ENCODE measurements around the gene GLP2R. TPM values are rescaled to one million over a fixed set of nuclear protein-coding genes. Genes with fewer than 3 reads are reported as not detected.

GLP2R gene
- total RNA-seq, 1 experiment from 2014 or later: 0.08 TPM

DNA sequence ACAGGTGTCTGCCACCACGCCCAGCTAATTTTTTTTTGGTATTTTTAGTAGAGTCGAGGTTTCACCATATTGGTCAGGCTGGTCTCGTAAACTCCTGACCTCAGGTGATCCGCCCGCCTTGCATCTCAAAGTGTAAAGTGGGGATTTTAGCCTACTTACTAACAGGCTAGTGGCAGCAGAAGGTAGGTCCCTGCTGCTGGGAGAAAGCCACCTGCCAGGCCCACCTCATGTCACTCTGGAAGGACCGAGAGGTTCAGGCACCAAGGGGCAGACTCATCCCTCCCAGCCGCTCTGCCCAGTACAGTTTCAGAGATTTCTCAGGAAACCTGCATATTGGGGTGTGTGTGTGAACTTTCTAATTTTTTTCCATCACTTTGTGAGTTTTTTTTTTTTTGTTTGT, 81.4 kb downstream of the GLP2R start:
- DNase-seq (ENCODE audit: low read depth, low spot score): no peak
- in situ Hi-C loops (cut with HindIII; ENCODE audit: low pct_unique_long_range_greater_than_20kb, low sequenced_read_pairs): no loop called here
- CTCF ChIA-PET: interaction anchor here (0.7 kb wide), 1 partner anchor 722 kb away, joined by 3 read pairs; no protein-coding TSS in a partner anchor
- no peaks in the 10 kb centered on the region for H3K4me1 ChIP-seq (ENCODE audit: control insufficient read depth, insufficient read depth, low read length)
- TF ChIP-seq, protein P1, sequence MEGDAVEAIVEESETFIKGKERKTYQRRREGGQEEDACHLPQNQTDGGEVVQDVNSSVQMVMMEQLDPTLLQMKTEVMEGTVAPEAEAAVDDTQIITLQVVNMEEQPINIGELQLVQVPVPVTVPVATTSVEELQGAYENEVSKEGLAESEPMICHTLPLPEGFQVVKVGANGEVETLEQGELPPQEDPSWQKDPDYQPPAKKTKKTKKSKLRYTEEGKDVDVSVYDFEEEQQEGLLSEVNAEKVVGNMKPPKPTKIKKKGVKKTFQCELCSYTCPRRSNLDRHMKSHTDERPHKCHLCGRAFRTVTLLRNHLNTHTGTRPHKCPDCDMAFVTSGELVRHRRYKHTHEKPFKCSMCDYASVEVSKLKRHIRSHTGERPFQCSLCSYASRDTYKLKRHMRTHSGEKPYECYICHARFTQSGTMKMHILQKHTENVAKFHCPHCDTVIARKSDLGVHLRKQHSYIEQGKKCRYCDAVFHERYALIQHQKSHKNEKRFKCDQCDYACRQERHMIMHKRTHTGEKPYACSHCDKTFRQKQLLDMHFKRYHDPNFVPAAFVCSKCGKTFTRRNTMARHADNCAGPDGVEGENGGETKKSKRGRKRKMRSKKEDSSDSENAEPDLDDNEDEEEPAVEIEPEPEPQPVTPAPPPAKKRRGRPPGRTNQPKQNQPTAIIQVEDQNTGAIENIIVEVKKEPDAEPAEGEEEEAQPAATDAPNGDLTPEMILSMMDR (IDR thresholded peaks at IDR 0.05): no peak
- TF ChIP-seq SIN3A (IDR thresholded peaks at IDR 0.05; ENCODE audit: borderline replicate concordance, insufficient read depth, low read depth, low read length) (no peak), POLR2AphosphoS5 (IDR thresholded peaks at IDR 0.05; ENCODE audit: low read depth, low read length) (no peak), TCF7L2 (IDR thresholded peaks at IDR 0.05; ENCODE audit: low read depth, low read length) (no peak)
- TF ChIP-seq, protein P2, sequence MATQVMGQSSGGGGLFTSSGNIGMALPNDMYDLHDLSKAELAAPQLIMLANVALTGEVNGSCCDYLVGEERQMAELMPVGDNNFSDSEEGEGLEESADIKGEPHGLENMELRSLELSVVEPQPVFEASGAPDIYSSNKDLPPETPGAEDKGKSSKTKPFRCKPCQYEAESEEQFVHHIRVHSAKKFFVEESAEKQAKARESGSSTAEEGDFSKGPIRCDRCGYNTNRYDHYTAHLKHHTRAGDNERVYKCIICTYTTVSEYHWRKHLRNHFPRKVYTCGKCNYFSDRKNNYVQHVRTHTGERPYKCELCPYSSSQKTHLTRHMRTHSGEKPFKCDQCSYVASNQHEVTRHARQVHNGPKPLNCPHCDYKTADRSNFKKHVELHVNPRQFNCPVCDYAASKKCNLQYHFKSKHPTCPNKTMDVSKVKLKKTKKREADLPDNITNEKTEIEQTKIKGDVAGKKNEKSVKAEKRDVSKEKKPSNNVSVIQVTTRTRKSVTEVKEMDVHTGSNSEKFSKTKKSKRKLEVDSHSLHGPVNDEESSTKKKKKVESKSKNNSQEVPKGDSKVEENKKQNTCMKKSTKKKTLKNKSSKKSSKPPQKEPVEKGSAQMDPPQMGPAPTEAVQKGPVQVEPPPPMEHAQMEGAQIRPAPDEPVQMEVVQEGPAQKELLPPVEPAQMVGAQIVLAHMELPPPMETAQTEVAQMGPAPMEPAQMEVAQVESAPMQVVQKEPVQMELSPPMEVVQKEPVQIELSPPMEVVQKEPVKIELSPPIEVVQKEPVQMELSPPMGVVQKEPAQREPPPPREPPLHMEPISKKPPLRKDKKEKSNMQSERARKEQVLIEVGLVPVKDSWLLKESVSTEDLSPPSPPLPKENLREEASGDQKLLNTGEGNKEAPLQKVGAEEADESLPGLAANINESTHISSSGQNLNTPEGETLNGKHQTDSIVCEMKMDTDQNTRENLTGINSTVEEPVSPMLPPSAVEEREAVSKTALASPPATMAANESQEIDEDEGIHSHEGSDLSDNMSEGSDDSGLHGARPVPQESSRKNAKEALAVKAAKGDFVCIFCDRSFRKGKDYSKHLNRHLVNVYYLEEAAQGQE (IDR thresholded peaks at IDR 0.05; ENCODE audit: insufficient read depth in 1 of 2, low read depth in 2 of 2, low read length in 1 of 2): no peak
- intact Hi-C loops (cut with micrococcal nuclease; ENCODE audit: unreplicated experiment): no loop called here
- POLR2A ChIA-PET: no interaction called here
- no peak overlapping the region for H3K4me3 ChIP-seq (ENCODE audit: low read depth in 2 of 2, low read length in 2 of 2)
- H3K9me3 ChIP-seq (ENCODE audit: control insufficient read depth, insufficient read depth, low read depth, low read length): no peaks in the 10 kb centered on the region
- H3K36me3 ChIP-seq (ENCODE audit: control insufficient read depth, insufficient read depth, low read length): no peaks in the 10 kb centered on the region
- no peak overlapping the region for H3K27ac ChIP-seq (ENCODE audit: low read length)
- ATAC-seq: no peak
- no peaks in the 10 kb centered on the region; the same call in 1 of the 2 replicates for H3K27me3 ChIP-seq (ENCODE audit: control insufficient read depth, insufficient read depth, low read length)
- BruUV-seq (replicated peaks): no TSS peak

DNA sequence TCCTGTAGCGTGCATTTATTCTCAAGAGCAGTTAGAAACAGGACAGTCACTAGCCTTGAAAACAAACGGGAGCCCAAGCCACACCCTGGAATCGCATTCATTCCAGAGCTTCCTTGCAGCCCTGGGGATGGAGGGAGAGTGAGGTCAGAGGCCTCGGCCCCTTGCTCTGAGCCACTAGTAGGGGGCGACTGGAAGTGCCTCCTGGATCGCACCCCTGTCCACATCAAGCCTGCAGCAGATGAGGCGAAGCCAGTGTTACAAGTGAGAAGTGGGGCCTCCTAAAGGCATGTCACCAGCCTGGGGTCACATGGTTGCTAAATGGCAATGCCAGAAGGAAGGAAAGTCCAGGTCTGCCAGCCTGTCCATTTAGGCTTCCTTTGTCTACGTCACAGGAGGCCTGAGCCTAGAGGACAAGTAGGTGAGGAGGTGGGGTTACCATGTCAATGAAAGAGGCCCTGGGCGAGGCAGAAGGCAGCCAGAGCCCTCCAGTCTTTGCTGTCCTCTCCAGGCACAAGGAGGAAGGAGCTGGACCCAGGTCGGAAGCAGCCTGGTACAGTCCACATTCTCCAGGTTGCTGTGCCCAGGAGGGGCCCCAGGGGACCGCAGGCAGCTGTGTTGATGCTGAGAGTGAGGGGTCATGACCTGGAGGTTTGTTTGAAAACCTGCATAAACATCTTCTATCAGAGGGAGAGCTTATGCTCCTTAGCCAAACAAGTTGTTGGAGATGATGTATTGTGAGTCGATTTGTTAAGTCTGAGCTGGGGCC, 82.3 kb downstream of the GLP2R start:
- POLR2A ChIA-PET: no interaction called here
- no peak for DNase-seq (ENCODE audit: low read depth, low spot score)
- CTCF ChIA-PET: interaction anchor here (0.5 to 0.7 kb wide), 4 partner anchors 26 to 721 kb away, joined by 3 to 10 read pairs (median 3); no protein-coding TSS in a partner anchor

More for the DNA sequence above, 82.3 kb downstream of the GLP2R start:
- Histone ChIP-seq H3K4me3 (ENCODE audit: low read depth in 2 of 2, low read length in 2 of 2) (no peak overlapping the region), H3K27ac (ENCODE audit: low read length) (no peak overlapping the region), H3K27me3 (ENCODE audit: control insufficient read depth, insufficient read depth, low read length) (no peaks in the 10 kb centered on the region; the same call in 1 of the 2 replicates), H3K36me3 (ENCODE audit: control insufficient read depth, insufficient read depth, low read length) (no peaks in the 10 kb centered on the region), H3K9me3 (ENCODE audit: control insufficient read depth, insufficient read depth, low read depth, low read length) (no peaks in the 10 kb centered on the region), H3K4me1 (ENCODE audit: control insufficient read depth, insufficient read depth, low read length) (no peaks in the 10 kb centered on the region)
- in situ Hi-C loops (cut with HindIII; ENCODE audit: low pct_unique_long_range_greater_than_20kb, low sequenced_read_pairs) (no loop called here), intact Hi-C loops (cut with micrococcal nuclease; ENCODE audit: unreplicated experiment) (no loop called here)
- ATAC-seq: no peak
- TF ChIP-seq, protein P1 (IDR thresholded peaks at IDR 0.05): no peak
- no peak for TF ChIP-seq POLR2AphosphoS5 (IDR thresholded peaks at IDR 0.05; ENCODE audit: low read depth, low read length)
- TF ChIP-seq, protein P2 (IDR thresholded peaks at IDR 0.05; ENCODE audit: insufficient read depth in 1 of 2, low read depth in 2 of 2, low read length in 1 of 2): no peak
- no peak for TF ChIP-seq SIN3A (IDR thresholded peaks at IDR 0.05; ENCODE audit: borderline replicate concordance, insufficient read depth, low read depth, low read length)
- no peak for TF ChIP-seq TCF7L2 (IDR thresholded peaks at IDR 0.05; ENCODE audit: low read depth, low read length)
- no TSS peak for BruUV-seq (replicated peaks)

Data from Panc1 (cell line).